ENCODE data around the gene RAP1GAP. TPM values are rescaled to one million over a fixed set of nuclear protein-coding genes. Genes with fewer than 3 reads are reported as not detected.

The RAP1GAP gene
- total RNA-seq, 2 donors from 2014 or later: 0.38 to 1.2 TPM

DNA sequence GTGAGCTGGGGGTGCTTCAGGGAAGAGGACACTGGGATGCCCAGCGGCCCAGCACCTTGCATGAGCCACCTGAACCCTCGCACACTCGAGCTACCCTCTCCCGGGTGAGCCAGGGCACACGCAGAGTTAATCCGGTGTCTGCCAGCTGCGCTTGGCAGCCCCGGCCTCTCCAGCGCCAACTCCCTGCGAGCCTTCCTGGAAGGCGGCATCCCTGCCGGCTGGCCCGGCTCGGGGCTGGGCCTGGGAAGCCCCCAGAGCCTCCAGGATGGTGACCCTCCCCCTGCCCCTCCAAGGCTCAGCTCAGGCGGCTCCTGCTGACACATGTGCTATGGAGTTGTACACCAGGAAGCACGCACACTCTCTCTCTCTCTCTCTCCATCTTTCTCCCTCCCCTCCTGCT lies 48.7 kb downstream of the RAP1GAP start:
- no peak for DNase-seq (ENCODE audit: low spot score)
- intact Hi-C loops (cut with DNase I): no loop called here

DNA sequence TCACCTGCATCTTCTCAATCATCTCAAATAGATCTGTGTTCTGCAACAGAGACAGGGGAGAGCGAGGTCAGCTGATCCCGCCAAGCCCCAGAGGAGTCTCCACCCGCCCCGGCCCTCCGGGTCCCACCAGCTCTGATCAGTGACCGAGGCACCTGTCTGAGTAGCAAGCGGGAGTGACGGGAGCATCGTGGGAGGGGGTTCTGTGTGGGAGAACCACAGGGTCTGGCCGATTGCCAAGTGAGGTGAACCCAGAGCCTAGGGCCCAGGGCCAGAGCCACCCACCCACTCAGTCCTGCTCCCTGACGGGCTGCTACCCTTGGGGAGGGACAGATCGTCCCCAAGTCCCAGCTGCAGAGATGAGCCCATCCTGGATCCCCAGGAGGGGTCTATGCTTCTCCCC lies 49.1 kb downstream of the RAP1GAP start:
- no peak for DNase-seq (ENCODE audit: low spot score)
- intact Hi-C loops (cut with DNase I): no loop called here

DNA sequence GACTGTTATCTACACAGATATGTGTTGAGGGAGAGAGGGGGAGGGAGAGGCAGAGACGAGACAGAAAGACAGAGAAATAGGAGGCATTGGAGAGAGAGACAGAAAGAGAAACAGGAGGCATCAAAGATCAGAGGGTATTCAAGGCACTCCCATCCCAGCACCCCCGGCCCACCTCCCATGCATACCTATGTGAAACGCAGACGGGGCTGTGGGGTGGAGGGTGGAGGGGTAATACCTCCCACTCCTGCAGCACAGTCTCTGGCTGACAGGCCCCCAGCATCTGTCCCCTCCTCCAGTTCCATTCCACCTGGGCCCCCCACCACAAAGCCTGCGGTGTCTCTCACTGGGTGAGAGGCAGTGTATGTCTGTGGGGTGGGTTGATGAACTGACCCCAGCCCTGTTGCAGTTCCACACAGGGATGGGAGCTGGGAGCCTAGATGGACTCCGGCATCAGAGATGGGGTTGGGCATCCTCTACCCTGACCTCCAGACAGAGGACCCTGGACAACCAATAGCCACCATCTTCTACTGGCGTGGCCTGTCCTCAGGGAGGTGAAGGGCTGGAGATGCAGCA lies 49.7 kb downstream of the RAP1GAP start:
- DNase-seq (ENCODE audit: low spot score): no peak
- intact Hi-C loops (cut with DNase I): no loop called here

DNA sequence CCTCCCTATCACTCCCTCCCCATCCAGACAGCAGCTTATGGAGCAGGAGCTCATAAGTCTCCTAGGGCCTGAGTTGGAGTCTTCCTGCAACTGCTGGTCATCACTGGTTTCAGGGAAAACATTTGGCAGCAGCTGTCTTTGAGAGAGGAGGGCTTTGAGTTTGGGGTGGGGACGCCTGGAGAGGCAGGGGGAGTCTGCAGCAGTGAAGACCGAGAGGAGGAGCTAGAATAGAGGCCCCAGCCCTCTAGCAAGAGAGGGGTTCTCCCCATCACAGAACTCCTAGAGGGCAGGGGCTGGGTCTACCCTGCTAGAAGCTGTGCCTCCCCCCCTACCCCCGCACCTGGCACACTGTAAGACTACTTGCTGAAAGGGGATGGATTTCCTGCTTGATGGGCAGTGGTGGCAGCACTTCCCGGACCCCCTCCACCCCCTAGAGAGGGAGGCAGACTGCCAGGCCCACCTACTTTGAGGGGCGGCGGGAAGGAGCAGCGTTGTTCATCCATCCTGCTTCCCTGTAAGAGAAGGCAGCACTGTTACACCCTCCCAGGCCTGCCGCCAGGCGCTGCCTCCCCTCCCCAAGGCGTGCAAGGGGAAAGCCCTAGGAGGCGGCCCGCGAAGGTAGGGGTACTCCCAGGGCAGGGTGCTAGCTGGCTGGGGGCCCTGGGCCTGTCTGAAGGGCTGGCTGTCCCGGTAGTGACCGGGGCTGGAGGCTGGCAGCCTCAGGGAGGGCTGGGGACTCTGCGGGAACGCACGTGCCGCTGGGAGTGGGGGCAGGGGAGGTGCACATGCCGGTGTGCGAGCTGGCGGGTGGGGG lies 50.4 kb downstream of the RAP1GAP start:
- no peak for DNase-seq (ENCODE audit: low spot score)

DNA sequence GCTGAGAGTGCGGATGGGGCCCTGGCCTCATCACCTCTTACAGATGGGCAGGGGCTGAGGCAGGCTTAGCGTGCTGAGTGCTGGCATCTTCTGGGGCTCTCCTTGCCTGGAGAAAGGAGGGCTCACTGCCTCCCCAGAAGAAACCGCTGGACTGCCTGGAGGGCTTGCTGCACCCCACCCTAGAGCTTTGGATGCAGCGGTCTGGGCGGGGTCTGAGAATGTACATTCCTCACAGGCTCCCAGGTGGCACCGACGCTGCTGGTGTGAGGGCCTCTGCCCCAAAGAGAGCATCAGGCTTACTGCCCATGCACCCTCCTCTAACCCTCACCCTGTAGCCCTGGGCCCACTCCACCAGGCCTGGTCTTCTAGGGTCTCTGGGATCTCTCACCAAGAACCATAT lies 51.1 kb downstream of the RAP1GAP start:
- DNase-seq (ENCODE audit: low spot score): no peak
- intact Hi-C loops (cut with DNase I): no loop called here

More for the DNA sequence above, 50.4 kb downstream of the RAP1GAP start:
- intact Hi-C loops (cut with DNase I): no loop called here

DNA sequence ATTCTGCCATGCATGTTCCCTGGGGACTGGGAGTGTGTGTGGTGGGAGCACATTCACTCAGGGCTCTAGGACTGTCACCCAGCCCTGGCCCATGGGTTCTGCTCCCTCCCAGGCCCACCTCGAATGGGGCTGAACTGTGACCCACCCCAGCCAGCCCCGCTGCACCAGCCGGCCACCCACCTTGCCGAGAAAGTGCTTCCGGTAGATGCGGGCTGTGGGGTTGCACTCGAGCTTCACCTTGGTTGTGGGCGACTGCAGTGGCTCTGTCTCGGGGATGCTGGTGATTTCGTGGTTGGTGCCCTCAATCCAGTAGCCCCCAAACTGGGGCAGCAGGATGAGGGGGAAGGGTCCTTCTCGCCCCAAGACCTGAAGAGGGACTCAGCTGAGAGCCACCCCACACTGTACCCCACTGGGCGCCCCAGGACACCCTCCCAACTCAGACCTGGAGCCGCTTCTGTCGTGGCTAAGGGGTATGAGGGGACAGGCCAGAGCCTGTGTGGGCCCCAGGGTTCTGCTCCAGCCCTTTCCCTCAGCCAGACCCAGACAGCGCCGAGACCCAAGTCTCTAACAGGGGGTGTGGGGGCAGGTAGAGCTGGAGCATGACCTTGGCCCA lies 51.9 kb downstream of the RAP1GAP start:
- intact Hi-C loops (cut with DNase I): no loop called here
- no peak for DNase-seq (ENCODE audit: low spot score)

DNA sequence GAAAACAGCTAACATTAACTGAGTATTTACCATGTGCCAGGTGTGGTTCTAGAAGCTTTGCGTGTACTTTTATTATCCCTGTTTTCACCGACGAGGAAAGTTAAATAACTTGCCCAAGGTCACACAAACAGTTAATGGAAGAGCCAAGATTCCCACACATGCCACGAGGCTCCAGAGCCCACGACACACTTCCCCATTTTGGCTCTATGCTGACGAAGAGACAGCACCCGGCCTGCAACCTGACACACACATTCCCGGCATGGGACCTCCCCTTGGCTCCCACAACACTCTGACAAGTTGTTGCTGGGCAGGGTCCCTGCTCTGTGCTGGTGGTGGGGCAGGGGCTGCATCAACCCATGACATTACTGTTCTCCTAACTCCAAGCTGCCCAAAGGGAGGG lies 52.8 kb downstream of the RAP1GAP start:
- intact Hi-C loops (cut with DNase I): no loop called here
- no peak for DNase-seq (ENCODE audit: low spot score)

DNA sequence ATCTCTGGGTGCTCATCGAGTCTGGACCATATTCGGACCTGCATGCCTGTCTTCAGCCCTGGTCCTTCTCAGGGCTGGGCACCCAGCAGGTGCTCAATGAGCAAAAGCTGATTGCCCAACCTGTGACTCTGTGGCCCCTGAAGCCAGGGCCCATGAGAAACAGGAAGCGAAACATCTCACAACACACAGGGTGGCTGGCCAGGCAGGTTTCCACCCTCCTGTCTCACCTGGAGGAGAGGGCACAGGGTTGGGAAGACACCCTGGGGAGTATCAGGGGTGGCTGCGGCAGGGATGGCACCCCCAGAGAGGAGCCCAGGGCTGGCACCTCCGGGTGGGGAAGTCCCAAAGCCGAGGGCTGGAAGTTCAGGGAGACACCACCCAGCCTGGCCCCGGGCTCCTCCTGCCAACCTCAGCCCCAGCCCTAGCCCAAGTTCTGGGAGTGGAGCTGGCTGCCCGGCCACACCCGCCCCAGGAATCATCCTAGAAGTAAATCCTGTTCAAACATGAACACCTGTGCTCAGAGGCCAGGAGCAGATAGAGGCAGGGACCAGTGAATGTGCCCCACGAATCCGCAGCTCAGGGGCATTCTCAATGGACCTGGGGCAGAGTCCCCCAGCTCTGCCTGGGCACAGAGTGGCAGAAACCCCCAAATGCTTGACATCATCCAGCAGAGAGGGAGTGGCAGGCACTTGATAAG lies 54.6 kb downstream of the RAP1GAP start:
- no peak for DNase-seq (ENCODE audit: low spot score)
- intact Hi-C loops (cut with DNase I): no loop called here

DNA sequence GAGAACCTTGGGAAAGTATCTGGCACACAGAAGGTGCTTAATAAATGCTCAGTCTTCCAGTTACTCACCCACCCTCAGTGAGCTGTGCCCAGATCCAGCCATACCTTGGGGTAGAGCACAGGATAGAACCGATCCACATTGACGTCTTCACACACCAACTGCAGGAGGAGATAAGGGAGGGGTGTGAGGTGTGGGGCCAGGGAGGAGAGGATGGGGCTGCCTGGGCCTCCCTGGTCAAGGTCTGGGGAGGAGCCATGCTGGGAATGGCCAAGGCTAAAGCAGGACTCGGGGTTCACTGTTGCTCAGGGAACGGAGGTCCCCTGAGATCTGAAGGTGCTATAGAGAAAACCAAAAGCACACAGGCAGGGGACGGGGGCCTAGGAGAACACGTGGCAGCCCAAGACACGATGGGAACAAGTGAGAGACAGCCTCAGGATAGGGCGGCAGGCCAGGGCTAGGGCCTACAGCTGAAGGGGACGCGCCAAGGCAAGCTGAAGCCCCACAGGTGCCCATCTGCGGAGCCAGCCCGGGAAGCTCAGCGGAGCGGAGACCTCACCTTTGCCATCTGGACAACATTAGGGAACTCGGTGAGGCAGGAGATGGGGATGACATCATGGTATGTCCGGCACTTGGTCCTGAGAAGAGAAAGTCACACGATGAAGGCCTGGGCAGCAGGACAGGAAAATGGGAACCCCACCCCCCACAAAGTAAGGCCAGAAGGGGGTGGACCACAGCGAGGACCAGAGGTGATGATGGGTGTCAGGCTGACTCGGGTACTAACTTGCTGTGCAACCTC lies 55.9 kb downstream of the RAP1GAP start:
- intact Hi-C loops (cut with DNase I): no loop called here
- DNase-seq (ENCODE audit: low spot score): no peak

DNA sequence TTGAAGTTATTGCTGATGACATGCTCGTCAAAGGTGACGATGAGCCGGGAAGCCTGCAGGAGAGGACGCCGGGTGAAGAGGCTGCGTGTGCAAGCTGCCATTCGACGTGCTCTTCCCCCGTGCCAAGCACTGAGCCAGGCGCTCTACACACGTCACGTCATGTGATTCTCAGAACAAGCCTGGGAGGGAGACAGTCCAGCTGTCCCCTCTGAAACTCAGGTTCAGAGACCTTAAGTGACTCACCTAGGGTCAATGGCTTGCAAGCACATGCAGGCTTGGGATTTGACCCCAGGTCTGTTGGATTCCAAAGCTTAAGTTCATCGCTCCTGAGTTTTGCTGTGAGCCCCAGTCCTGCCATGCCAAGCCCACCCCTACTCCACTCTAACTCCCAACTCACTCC lies 57.1 kb downstream of the RAP1GAP start:
- DNase-seq (ENCODE audit: low spot score): no peak
- intact Hi-C loops (cut with DNase I): no loop called here

DNA sequence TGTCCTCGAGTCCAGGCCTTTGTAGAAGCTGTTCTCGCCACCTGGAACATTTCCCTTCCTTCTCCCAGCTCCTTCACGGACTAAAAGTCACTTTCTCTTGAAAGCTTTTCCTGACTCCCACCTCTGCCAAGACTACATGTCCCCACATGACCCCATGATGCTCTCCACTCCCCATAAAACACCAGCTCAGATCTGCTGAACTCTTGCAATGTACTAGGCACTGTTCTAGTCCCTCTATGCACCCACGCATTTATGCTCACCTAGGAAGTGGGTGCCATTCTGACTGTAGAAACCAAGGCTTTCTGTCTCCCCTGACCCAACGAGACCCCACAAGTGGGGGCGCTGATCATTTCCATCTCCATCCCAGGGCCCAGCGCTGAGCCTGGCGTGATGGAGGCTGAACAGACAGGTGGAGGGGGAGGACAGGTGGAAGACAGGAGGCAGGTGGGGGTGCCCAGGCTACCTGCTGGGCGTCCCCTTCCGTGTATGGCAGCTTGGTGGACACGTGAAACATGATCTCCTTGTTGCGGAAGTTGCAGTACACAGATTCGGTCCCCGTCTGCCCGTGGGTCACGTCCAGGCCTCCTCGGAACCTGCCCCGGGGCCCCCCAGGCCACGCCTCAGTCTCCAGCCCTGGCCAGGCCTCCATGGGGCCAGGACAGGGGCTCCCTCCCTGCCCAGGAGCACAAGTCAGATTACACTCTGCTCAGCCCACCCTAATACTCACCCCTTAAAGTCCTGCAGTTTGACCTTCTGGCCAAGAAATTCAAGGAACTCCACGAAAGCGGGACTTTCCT lies 58.0 kb downstream of the RAP1GAP start:
- no peak for DNase-seq (ENCODE audit: low spot score)
- intact Hi-C loops (cut with DNase I): no loop called here

DNA sequence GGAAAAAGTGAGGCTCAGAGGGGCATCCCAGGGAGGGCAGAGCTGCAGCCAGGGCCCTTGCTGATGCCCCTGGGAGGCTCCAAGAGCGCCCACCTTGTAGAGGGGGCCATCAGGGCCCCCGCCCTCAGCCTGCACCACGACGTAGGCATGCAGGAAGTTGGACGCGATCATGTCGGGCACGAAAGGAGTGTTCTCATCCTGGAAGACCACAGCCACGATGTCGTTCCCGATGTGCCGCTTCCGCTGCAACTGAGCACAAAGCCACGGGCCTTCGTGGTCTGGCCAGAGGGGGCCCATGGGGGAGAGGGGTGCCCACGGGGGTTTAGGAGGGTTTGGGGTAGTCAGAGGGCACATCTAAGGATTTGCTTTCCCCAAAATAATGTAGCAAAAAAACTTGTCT lies 59.1 kb downstream of the RAP1GAP start:
- intact Hi-C loops (cut with DNase I): no loop called here
- no peak for DNase-seq (ENCODE audit: low spot score)

DNA sequence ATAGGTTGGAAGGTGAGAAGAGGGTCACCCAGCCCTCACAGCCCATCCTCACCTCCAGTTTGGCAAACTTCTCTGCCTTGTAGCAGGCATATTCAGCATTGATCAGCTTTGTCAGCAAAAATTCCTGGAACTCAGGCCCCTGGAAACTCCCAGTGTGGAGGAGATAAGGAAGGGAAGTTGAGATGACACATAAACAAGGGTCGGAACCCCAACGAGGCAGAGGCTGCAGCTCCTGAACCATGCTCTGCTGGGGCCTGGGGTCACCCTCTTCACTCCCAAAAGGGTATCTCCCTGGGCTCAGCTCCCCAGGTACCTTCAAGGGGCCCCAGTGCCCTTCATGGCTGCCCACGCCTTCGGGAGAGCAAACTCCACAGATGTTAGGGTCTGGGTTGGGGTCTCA lies 60.4 kb downstream of the RAP1GAP start:
- no peak for DNase-seq (ENCODE audit: low spot score)
- intact Hi-C loops (cut with DNase I): no loop called here

DNA sequence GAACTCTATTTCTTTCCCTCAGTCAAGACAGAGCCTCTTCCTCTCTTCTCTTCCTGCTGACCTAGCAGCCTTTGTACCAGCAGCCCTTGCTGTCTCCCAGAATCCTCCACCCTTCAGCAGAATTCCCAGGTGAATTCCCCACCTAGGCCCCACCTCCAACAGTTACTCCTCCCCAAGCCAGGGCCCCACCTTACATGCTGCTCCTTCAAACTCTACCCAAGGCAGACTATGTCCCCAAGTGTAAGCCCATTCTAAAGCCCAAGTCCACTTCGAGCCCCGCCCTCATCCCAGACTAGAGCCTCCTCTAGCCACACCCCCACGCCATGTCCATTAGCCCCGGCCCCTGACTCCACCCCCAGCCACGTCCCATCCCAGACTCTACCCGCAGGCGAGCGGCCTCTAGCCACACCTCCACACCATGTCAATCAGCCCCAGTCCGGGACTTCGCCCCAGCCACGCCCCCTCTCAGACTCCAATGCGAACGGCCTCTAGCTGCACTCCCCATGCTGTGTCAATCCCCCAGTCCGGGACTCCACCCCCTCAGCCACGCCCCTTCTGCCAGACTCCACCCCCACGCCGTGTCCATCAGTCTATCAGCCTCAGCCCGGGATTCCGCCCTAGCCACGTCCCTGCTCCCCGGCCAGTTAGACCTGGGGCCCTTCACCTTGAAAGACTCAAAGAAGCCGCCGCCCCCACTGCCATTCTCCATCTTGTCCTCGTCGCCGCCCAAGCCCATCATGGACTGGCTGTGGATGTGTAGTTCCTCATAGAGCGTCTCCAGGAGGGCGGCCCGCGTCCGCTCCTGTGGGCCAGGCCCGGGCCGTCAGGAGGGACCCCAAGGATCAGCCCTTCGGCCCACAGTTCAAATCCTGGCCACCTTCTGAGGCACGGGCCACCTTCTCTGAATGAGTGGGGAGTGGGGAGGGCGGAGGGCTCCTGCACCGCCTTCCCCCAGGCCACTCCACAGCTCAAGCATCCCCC lies 61.3 kb downstream of the RAP1GAP start:
- intact Hi-C loops (cut with DNase I): no loop called here
- peak; percentile 95 for DNase-seq (ENCODE audit: low spot score)

DNA sequence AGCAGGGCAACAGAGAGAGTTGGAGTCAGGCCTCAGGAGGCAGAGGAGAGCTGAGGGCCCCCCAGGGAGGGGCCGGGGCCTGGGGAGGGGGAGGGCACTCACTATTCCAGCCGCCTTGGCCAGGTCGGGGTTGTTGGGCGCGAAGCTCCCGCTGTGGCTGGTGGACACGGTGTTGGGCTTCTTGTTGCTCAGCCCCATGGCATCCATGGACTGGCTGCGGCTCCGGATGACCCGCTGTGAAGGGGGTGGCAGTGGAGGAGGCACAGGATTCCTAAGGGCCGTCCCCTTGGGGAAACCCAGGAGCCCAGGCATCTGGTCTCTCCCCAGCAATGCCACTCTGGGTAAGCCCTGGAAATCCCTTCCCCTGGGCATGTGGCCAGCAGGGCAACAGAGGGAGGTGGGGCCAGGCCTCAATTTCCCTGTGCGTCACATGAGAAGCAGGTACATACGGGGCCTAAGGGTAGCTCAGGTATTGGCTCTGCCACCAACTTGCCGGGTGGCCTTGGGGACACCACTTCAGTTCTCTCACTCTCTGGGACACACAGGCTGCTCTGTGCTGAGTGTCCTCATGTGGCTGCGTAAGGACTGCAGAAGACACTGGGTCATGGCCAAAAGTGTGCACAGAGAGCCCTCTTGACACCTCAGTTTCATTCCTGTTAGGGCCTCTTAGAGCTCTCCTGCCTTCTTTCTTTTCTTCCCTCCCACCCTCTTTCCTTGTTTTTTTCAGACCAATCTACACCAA lies 63.0 kb downstream of the RAP1GAP start:
- intact Hi-C loops (cut with DNase I): no loop called here

DNA sequence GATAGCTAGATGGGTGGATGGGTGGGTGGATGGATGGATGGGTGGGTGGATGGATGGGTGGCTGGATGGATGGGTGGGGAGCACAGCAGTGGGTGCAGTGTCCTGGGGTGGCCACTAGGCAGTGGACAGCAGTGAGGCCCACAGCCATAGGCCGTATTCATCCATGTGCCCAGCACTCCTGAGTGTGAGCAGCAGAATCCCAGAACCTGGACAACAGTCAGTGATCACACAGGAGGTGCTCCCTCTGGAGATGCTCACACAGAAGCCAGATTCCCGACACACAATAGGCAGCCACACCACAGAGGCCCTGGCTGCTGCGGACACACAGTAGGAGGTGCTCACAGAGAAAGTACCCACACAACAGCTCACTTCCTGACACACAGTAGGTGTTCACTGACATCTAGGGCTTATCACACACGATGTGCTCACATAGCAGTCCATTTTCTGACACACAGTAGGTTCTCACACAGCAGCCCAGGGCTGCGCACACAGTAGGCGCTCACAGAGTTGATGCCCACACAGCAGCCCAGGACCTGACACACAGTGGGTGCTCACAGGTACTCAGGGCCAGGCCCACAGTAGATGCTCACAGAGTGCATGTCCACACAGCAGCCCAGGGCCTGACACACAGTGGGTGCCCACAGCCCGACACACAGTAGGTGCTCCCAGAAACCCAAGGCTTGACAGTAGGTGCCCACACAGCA lies 64.0 kb downstream of the RAP1GAP start:
- DNase-seq (ENCODE audit: low spot score): no peak
- intact Hi-C loops (cut with DNase I): no loop called here

More for the DNA sequence above, 63.0 kb downstream of the RAP1GAP start:
- no peak for DNase-seq (ENCODE audit: low spot score)

All from posterior vena cava (tissue), 2 donors.